Upper lobe of left lung (tissue), 4 donors: ENCODE measurements around the gene FOXP1.

ENCODE experiments used
- CTCF ChIP-seq, 6 experiments: fragments of 450-650 bp in 4 of 6; fragments of 200-600 bp in 2 of 6; sonication (generic) in 2 of 6; IDR thresholded peaks; one replicate each; pipeline ENCODE4 v1.5.1; 2016 to 2019; ENCODE audit warnings: antibody characterized with exemption in 6 of 6
- EP300 ChIP-seq, 4 donors: sonication (generic); formaldehyde crosslinking; IDR thresholded peaks; one replicate each; pipeline ENCODE4 v1.5.1; 2017; ENCODE audit warnings: antibody characterized with exemption in 4 of 4, control low read depth in 2 of 4

- TF ChIP-seq CTCF (IDR thresholded peaks at IDR 0.05) (no peak), EP300 (IDR thresholded peaks at IDR 0.05) (no peak)
These were observed 595.4 kb downstream of the FOXP1 start for GRCh38 chr3:70988111-70988510.
